K562 (cell line): ENCODE measurements around the gene HES3. TPM values are rescaled to one million over a fixed set of nuclear protein-coding genes. Genes with fewer than 3 reads are reported as not detected.

Experiments used
- CBFB ChIP-seq: sonication (generic); formaldehyde crosslinking; IDR thresholded peaks from 2 replicates; pipeline ENCODE4 v1.4.0; 2020; ENCODE audit warnings: mild to moderate bottlenecking, missing genetic modification reagents
- CSDE1 ChIP-seq, 2 experiments: fragments of 450-650 bp; IDR thresholded peaks; 2 replicates each; pipeline ENCODE4 v1.6.1; 2016; ENCODE audit warnings: mild to moderate bottlenecking in 1 of 2
- DACH1 ChIP-seq: fragments of 450-650 bp; IDR thresholded peaks from 2 replicates; pipeline ENCODE4 v1.6.1; 2018; ENCODE audit not compliant: partially characterized antibody
- ETS2 ChIP-seq: IDR thresholded peaks from 2 replicates; pipeline ENCODE4 v1.6.1; 2016; ENCODE audit warnings: borderline replicate concordance, missing genetic modification characterization, mild to moderate bottlenecking, moderate library complexity, missing compliant biosample characterization; ENCODE audit not compliant: poor library complexity, severe bottlenecking
- HMGXB4 ChIP-seq: sonication (generic); formaldehyde crosslinking; IDR thresholded peaks from 2 replicates; pipeline ENCODE4 v1.8.1; 2023; ENCODE audit warnings: mild to moderate bottlenecking, missing genetic modification reagents
- LEF1 ChIP-seq: fragments of 450-650 bp; IDR thresholded peaks from 2 replicates; pipeline ENCODE4 v1.6.1; 2016; ENCODE audit warnings: mild to moderate bottlenecking
- NRF1 ChIP-seq, 2 experiments: fragments of 450-650 bp; IDR thresholded peaks in 1 of 2; conservative IDR thresholded peaks in 1 of 2; 2 replicates each; pipeline ENCODE4 v1.6.1; 2014; ENCODE audit warnings: mild to moderate bottlenecking in 2 of 2
- RREB1 ChIP-seq: fragments of 250-450 bp; sonication (Bioruptor Pico); IDR thresholded peaks from 2 replicates; pipeline ENCODE4 v1.4.0; 2020
- SMARCA5 ChIP-seq: fragments of 450-650 bp; IDR thresholded peaks from 2 replicates; pipeline ENCODE4 v1.6.1; 2016
- SRSF9 ChIP-seq: fragments of 200-400 bp; formaldehyde crosslinking; IDR thresholded peaks from 2 replicates; pipeline ENCODE4 v1.6.1; 2017; ENCODE audit warnings: low read depth, low read length, borderline replicate concordance
- ZBTB17 ChIP-seq: fragments of 450-650 bp; formaldehyde crosslinking; IDR thresholded peaks from 2 replicates; pipeline ENCODE4 v1.4.0; 2020; ENCODE audit warnings: mild to moderate bottlenecking
- ZNF24 ChIP-seq: fragments of 450-650 bp; IDR thresholded peaks from 2 replicates; pipeline ENCODE4 v1.6.1; 2016
- ZNF717 ChIP-seq: fragments of 250-450 bp; sonication (Bioruptor Pico); IDR thresholded peaks from 2 replicates; pipeline ENCODE4 v1.5.0; 2021
- ZNF75A ChIP-seq: fragments of 450-650 bp; formaldehyde crosslinking; IDR thresholded peaks from 2 replicates; pipeline ENCODE4 v1.4.0; 2020; ENCODE audit warnings: mild to moderate bottlenecking
- ZNF785 ChIP-seq: fragments of 250-450 bp; sonication (Bioruptor Pico); IDR thresholded peaks from 2 replicates; pipeline ENCODE4 v1.4.0; 2020; ENCODE audit warnings: mild to moderate bottlenecking
- polyA plus RNA-seq, 8 experiments: library from polyadenylated mRNA; depleted of rRNA in 4 of 8; stranded (reverse) in 5 of 8; unstranded in 3 of 8; fragments of >200 nt; fragmentation: Nextera tagmentation in 2 of 8; fragmentation: Illumina TruSeq in 1 of 8; extraction: Ambion mirVana in 2 of 8; extraction: Trizol in 1 of 8; gene quantifications; 2 replicates each; pipeline versions ENCODE4 v1.2.1 to v1.2.3, GENCODE V29; 2011 to 2014; ENCODE audit warnings: inconsistent platforms in 1 of 8, missing spikeins in 1 of 8
- total RNA-seq, 7 experiments: library from RNA; depleted of rRNA in 6 of 7; stranded (reverse); fragments of >200 nt in 6 of 7; fragmentation: Illumina TruSeq in 2 of 7; extraction: Trizol in 2 of 7; gene quantifications; 2 replicates each; pipeline versions ENCODE4 v1.2.1 to v1.2.3, GENCODE V29; 2011 to 2021; ENCODE audit warnings: low replicate concordance in 1 of 7
- TF ChIP-seq, protein P1 (sequence below): fragments of 450-650 bp; conservative IDR thresholded peaks from 2 replicates; pipeline ENCODE4 v1.6.1; 2016; ENCODE audit warnings: missing genetic modification characterization, low read depth, mild to moderate bottlenecking, control low read depth, missing compliant biosample characterization
- TF ChIP-seq, protein P2 (sequence below): sonication (generic); formaldehyde crosslinking; IDR thresholded peaks from 2 replicates; pipeline ENCODE4 v1.8.1; 2022; ENCODE audit warnings: missing genetic modification reagents
- TF ChIP-seq, protein P3 (sequence below): sonication (generic); formaldehyde crosslinking; IDR thresholded peaks from 2 replicates; pipeline ENCODE4 v1.8.0; 2022; ENCODE audit warnings: missing genetic modification reagents, mild to moderate bottlenecking, moderate library complexity, borderline replicate concordance

Gene HES3
- total and polyA plus RNA-seq, 9 of the 15 experiments (the other 6 are each of a cell fraction or from before 2014, with no cell fraction given), result not detected

GRCh38 chr1:6205849-6206519, 38.0 kb upstream of the HES3 start, which contains the start of gene RNF207 (continued):
- TF ChIP-seq RREB1 (CRISPR knock-in tag) (no peak), SMARCA5 (no peak), DACH1 (no peak), CSDE1 (IDR thresholded peaks at IDR 0.05) (no peak), ZNF785 (no peak), LEF1 (no peak), HMGXB4 (CRISPR knock-in tag) (no peak), NRF1 (conservative IDR thresholded peaks at IDR 0.05 in 1 of 2, IDR thresholded peaks at IDR 0.05 in 1 of 2) (peak; percentile 57 to 69), ETS2 (tag) (no peak), CBFB (no peak), ZNF75A (no peak), SRSF9 (no peak), ZNF24 (no peak), ZNF717 (CRISPR knock-in tag) (no peak), ZBTB17 (CRISPR knock-in tag) (no peak)
- TF ChIP-seq, protein P1, sequence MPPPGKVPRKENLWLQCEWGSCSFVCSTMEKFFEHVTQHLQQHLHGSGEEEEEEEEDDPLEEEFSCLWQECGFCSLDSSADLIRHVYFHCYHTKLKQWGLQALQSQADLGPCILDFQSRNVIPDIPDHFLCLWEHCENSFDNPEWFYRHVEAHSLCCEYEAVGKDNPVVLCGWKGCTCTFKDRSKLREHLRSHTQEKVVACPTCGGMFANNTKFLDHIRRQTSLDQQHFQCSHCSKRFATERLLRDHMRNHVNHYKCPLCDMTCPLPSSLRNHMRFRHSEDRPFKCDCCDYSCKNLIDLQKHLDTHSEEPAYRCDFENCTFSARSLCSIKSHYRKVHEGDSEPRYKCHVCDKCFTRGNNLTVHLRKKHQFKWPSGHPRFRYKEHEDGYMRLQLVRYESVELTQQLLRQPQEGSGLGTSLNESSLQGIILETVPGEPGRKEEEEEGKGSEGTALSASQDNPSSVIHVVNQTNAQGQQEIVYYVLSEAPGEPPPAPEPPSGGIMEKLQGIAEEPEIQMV (tag), result no peak
- TF ChIP-seq, protein P2, sequence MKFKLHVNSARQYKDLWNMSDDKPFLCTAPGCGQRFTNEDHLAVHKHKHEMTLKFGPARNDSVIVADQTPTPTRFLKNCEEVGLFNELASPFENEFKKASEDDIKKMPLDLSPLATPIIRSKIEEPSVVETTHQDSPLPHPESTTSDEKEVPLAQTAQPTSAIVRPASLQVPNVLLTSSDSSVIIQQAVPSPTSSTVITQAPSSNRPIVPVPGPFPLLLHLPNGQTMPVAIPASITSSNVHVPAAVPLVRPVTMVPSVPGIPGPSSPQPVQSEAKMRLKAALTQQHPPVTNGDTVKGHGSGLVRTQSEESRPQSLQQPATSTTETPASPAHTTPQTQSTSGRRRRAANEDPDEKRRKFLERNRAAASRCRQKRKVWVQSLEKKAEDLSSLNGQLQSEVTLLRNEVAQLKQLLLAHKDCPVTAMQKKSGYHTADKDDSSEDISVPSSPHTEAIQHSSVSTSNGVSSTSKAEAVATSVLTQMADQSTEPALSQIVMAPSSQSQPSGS (CRISPR knock-in tag), result no peak
- TF ChIP-seq, protein P3, sequence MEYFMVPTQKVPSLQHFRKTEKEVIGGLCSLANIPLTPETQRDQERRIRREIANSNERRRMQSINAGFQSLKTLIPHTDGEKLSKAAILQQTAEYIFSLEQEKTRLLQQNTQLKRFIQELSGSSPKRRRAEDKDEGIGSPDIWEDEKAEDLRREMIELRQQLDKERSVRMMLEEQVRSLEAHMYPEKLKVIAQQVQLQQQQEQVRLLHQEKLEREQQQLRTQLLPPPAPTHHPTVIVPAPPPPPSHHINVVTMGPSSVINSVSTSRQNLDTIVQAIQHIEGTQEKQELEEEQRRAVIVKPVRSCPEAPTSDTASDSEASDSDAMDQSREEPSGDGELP (CRISPR knock-in tag), result 0 out of 2 replicates have a peak, but pooled peaks have one; percentile 35
